Suprapubic skin (tissue), 4 donors: ENCODE data around the gene IRF2BP2. TPM values are rescaled to one million over a fixed set of nuclear protein-coding genes. Genes with fewer than 3 reads are reported as not detected.

Experiments
- DNase-seq, 2 donors: peaks; one replicate each; pipeline ENCODE4 v3.0.0-alpha.2; 2019; ENCODE audit warnings: low spot score in 2 of 2
- H3K27ac ChIP-seq: fragments of 200-600 bp; sonication (generic); one replicate; pipeline ENCODE4 v1.5.1; 2019
- H3K27me3 ChIP-seq: fragments of 200-600 bp; sonication (generic); one replicate; pipeline ENCODE4 v1.5.1; 2019
- H3K36me3 ChIP-seq: fragments of 200-600 bp; sonication (generic); one replicate; pipeline ENCODE4 v1.5.1; 2019
- H3K4me1 ChIP-seq: fragments of 200-600 bp; sonication (generic); one replicate; pipeline ENCODE4 v1.5.1; 2019
- H3K4me3 ChIP-seq: fragments of 200-600 bp; sonication (generic); one replicate; pipeline ENCODE4 v1.5.1; 2019; ENCODE audit warnings: mild to moderate bottlenecking
- H3K9me3 ChIP-seq: fragments of 200-600 bp; sonication (generic); one replicate; pipeline ENCODE4 v1.5.1; 2019
- EP300 ChIP-seq: sonication (generic); formaldehyde crosslinking; IDR thresholded peaks from one replicate; pipeline ENCODE4 v1.6.1; 2017; ENCODE audit warnings: antibody characterized with exemption
- POLR2A ChIP-seq, 2 donors: fragments of 450-650 bp; IDR thresholded peaks; one replicate each; pipeline ENCODE4 v1.6.1; 2017; ENCODE audit warnings: antibody characterized with exemption in 2 of 2, mild to moderate bottlenecking in 2 of 2, moderate library complexity in 2 of 2
- POLR2AphosphoS5 ChIP-seq, 3 donors: sonication (generic); formaldehyde crosslinking; IDR thresholded peaks; one replicate each; pipeline ENCODE4 v1.6.1; 2017; ENCODE audit warnings: antibody characterized with exemption in 3 of 3
- WGBS: methylation state at CpG from one replicate; pipeline ENCODE4 v1.1.5; 2018; 5-methylcytosine and 5-hydroxymethylcytosine counted together
- total RNA-seq, 4 donors: library from RNA; depleted of rRNA; stranded (reverse); fragments of >200 nt; gene quantifications; one replicate each; pipeline ENCODE4 v1.1.0, GENCODE V29; 2016
- TF ChIP-seq, protein P1 (sequence below), 2 donors: fragments of 200-600 bp in 1 of 2; fragments of 450-650 bp in 1 of 2; sonication (generic) in 1 of 2; IDR thresholded peaks; one replicate each; pipeline ENCODE4 v1.5.1; 2016 to 2019; ENCODE audit warnings: antibody characterized with exemption in 2 of 2, mild to moderate bottlenecking in 1 of 2, moderate library complexity in 1 of 2

Gene IRF2BP2
- total RNA-seq, 4 donors from 2014 or later, result 129 to 195 (median 159) TPM

DNA sequence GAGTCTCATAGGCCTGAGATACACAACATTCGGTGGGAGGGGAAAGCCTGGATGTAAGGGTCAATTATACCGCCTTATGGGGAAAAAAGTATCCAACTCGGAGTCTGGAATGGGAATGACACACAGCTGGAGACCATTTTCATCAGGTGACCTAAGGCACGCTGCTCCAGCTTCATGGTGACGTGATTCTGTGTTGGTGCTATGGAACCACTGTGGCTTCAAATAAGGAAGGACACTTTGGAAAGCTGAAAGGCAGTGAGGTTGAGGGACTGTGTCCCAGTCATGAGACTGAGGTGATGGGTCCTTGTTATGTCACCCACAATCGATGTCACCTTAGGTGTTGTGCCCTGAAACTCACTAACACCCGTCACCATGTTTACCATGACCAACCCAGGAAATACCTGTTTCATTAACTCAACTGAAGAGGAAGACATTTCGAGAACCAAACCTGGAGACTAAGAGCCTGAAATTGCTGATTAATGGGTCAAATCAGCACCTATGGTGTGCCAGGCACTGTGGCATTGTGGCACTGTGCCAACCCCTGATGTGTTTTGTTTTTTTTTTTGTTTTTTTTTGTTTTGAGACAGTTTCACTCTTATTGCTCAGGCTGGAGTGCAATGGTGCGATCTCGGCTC, 54.5 kb downstream of the IRF2BP2 start:
- Histone ChIP-seq H3K4me3 (no peak overlapping the region), H3K9me3 (no peaks in the 10 kb centered on the region), H3K27me3 (no peaks in the 10 kb centered on the region), H3K4me1 (peaks cover 18% of the 10 kb centered on the region), H3K27ac (no peak overlapping the region), H3K36me3 (no peaks in the 10 kb centered on the region)
- TF ChIP-seq, protein P1, sequence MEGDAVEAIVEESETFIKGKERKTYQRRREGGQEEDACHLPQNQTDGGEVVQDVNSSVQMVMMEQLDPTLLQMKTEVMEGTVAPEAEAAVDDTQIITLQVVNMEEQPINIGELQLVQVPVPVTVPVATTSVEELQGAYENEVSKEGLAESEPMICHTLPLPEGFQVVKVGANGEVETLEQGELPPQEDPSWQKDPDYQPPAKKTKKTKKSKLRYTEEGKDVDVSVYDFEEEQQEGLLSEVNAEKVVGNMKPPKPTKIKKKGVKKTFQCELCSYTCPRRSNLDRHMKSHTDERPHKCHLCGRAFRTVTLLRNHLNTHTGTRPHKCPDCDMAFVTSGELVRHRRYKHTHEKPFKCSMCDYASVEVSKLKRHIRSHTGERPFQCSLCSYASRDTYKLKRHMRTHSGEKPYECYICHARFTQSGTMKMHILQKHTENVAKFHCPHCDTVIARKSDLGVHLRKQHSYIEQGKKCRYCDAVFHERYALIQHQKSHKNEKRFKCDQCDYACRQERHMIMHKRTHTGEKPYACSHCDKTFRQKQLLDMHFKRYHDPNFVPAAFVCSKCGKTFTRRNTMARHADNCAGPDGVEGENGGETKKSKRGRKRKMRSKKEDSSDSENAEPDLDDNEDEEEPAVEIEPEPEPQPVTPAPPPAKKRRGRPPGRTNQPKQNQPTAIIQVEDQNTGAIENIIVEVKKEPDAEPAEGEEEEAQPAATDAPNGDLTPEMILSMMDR (IDR thresholded peaks at IDR 0.05), result no peak
- TF ChIP-seq POLR2AphosphoS5 (IDR thresholded peaks at IDR 0.05), result no peak
- TF ChIP-seq POLR2A (IDR thresholded peaks at IDR 0.05), result no peak
- TF ChIP-seq EP300, result no peak
- DNase-seq, result no peak
- 97% methylated on average over 10 of the region's 10 CpGs for WGBS

DNA sequence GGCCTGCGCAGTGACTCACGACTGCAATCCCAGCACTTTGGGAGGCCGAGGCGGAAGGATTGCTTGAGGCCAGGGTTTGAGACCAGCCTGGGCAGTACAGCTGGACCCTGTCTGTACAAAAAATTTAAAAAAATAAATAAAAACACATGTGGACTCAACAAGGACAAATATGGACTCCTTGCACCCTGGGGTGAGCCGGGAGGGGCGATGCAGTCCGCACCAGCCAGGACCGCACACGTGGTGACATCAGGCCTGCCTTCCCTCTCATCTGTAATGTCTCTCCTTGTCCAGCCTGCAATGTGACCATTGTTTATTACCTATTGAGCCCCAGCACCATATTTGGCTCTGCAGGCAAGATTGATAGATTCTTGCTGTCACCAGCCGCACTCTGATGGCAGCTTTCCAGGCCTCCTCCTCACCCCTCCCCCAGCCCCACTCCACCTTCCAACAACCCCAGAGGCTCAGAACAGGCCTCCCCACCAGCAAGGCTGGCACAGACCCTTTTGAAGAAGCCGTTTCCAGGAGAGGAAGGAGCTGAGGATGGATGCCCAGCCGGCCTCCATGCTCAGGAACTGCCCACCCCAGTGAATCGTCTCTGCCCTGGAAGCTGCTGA, 55.2 kb downstream of the IRF2BP2 start:
- peak; percentile 49 to 51 for DNase-seq
- H3K4me3 ChIP-seq, result no peak overlapping the region
- peaks cover 23% of the 10 kb centered on the region for H3K4me1 ChIP-seq
- H3K36me3 ChIP-seq, result no peaks in the 10 kb centered on the region
- no peaks in the 10 kb centered on the region for H3K9me3 ChIP-seq
- H3K27ac ChIP-seq, result no peak overlapping the region
- no peaks in the 10 kb centered on the region for H3K27me3 ChIP-seq
- TF ChIP-seq POLR2AphosphoS5 (IDR thresholded peaks at IDR 0.05) (no peak), EP300 (no peak), POLR2A (IDR thresholded peaks at IDR 0.05) (no peak)
- TF ChIP-seq, protein P1 (IDR thresholded peaks at IDR 0.05), result no peak
- 88% methylated on average over 13 of the region's 13 CpGs for WGBS

Other genes with a start within 250 kb of the IRF2BP2 start
- 10 to 100 TPM in 3 of 4 donors, 1 to 10 TPM in 1; 8.6 to 21.4 (median 16.3) TPM for gene COA6, start 236.7 kb downstream of the IRF2BP2 start, total RNA-seq
- 10 to 100 TPM; 21.1 to 78.2 (median 23.5) TPM for gene TARBP1, start 131.0 kb downstream of the IRF2BP2 start, total RNA-seq